ENCODE measurements around the gene TBC1D9.

The TBC1D9 gene

GRCh38 chr4:140753329-140753728 is 2.9 kb downstream of the TBC1D9 start:
- Histone ChIP-seq H3F3A (ENCODE audit: low read depth) (0 out of 2 replicates have a peak, but pooled peaks cover 7% of the 10 kb centered on the region), H3K4me1 (ENCODE audit: insufficient read depth, low read length, poor library complexity, severe bottlenecking) (peaks cover 51% of the 10 kb centered on the region), H3K79me2 (ENCODE audit: insufficient read depth, low read length) (peaks cover 11% of the 10 kb centered on the region), H3K9me2 (replicated peaks; ENCODE audit: low read depth, low read length) (no peaks in the 10 kb centered on the region), H3K36me3 (ENCODE audit: insufficient read depth, low read length) (no peaks in the 10 kb centered on the region; the same call in 1 of the 2 replicates), H3K9ac (ENCODE audit: low read depth, low read length, poor library complexity, severe bottlenecking) (no peak overlapping the region), H3K4me3 (ENCODE audit: low read length, poor library complexity, severe bottlenecking) (peak overlapping the region; percentile 31), H2AFZ (ENCODE audit: low read length) (no peak overlapping the region), H3K9me3 (ENCODE audit: insufficient read depth, low read depth, low read length) (peaks cover 6% of the 10 kb centered on the region; the same call in 1 of the 2 replicates), H3K27me3 (ENCODE audit: insufficient read depth, low read length, poor library complexity, severe bottlenecking) (no peaks in the 10 kb centered on the region), H3K4me2 (ENCODE audit: low read depth, low read length, poor library complexity, severe bottlenecking) (peak overlapping the region; percentile 42), H4K20me1 (ENCODE audit: insufficient read depth, low read length, poor library complexity, severe bottlenecking) (no peaks in the 10 kb centered on the region)
- TF ChIP-seq CTCF (conservative IDR thresholded peaks at IDR 0.05; ENCODE audit: low read length) (no peak), EZH2phosphoT487 (IDR thresholded peaks at IDR 0.05; ENCODE audit: borderline replicate concordance) (no peak)

GRCh38 chr4:140752291-140753068 is 3.7 kb downstream of the TBC1D9 start:
- H3K9ac ChIP-seq (ENCODE audit: low read depth, low read length, poor library complexity, severe bottlenecking), result no peak overlapping the region
- H3K9me2 ChIP-seq (replicated peaks; ENCODE audit: low read depth, low read length), result no peaks in the 10 kb centered on the region
- peaks cover 6% of the 10 kb centered on the region; the same call in 1 of the 2 replicates for H3K9me3 ChIP-seq (ENCODE audit: insufficient read depth, low read depth, low read length)
- TF ChIP-seq EZH2phosphoT487 (IDR thresholded peaks at IDR 0.05; ENCODE audit: borderline replicate concordance) (no peak), CTCF (conservative IDR thresholded peaks at IDR 0.05; ENCODE audit: low read length) (no peak)
- 0 out of 2 replicates have a peak, but pooled peaks cover 4% of the 10 kb centered on the region for H3F3A ChIP-seq (ENCODE audit: low read depth)
- no peak overlapping the region for H2AFZ ChIP-seq (ENCODE audit: low read length)
- H3K4me1 ChIP-seq (ENCODE audit: insufficient read depth, low read length, poor library complexity, severe bottlenecking), result peaks cover 50% of the 10 kb centered on the region
- peaks cover 14% of the 10 kb centered on the region for H3K79me2 ChIP-seq (ENCODE audit: insufficient read depth, low read length)
- no peaks in the 10 kb centered on the region for H3K27me3 ChIP-seq (ENCODE audit: insufficient read depth, low read length, poor library complexity, severe bottlenecking)
- H3K4me3 ChIP-seq (ENCODE audit: low read length, poor library complexity, severe bottlenecking), result peak overlapping the region; percentile 33
- peak overlapping the region; percentile 42 for H3K4me2 ChIP-seq (ENCODE audit: low read depth, low read length, poor library complexity, severe bottlenecking)
- H3K36me3 ChIP-seq (ENCODE audit: insufficient read depth, low read length), result no peaks in the 10 kb centered on the region; the same call in 1 of the 2 replicates
- H4K20me1 ChIP-seq (ENCODE audit: insufficient read depth, low read length, poor library complexity, severe bottlenecking), result no peaks in the 10 kb centered on the region

- Histone ChIP-seq H3K27me3 (ENCODE audit: insufficient read depth, low read length, poor library complexity, severe bottlenecking) (no peaks in the 10 kb centered on the region), H3K4me3 (ENCODE audit: low read length, poor library complexity, severe bottlenecking) (peak overlapping the region; percentile 33)
- TF ChIP-seq EZH2phosphoT487 (IDR thresholded peaks at IDR 0.05; ENCODE audit: borderline replicate concordance) (no peak), CTCF (conservative IDR thresholded peaks at IDR 0.05; ENCODE audit: low read length) (no peak)
These were observed 5.7 kb downstream of the TBC1D9 start for GRCh38 chr4:140750470-140750869.

More at GRCh38 chr4:140750470-140750869, 5.7 kb downstream of the TBC1D9 start:
- no peaks in the 10 kb centered on the region for H3K9me2 ChIP-seq (replicated peaks; ENCODE audit: low read depth, low read length)
- H3K79me2 ChIP-seq (ENCODE audit: insufficient read depth, low read length), result peaks cover 15% of the 10 kb centered on the region
- H3K9ac ChIP-seq (ENCODE audit: low read depth, low read length, poor library complexity, severe bottlenecking), result no peak overlapping the region
- H2AFZ ChIP-seq (ENCODE audit: low read length), result no peak overlapping the region
- no peaks in the 10 kb centered on the region for H4K20me1 ChIP-seq (ENCODE audit: insufficient read depth, low read length, poor library complexity, severe bottlenecking)
- H3K36me3 ChIP-seq (ENCODE audit: insufficient read depth, low read length), result no peaks in the 10 kb centered on the region; the same call in 1 of the 2 replicates
- H3K4me2 ChIP-seq (ENCODE audit: low read depth, low read length, poor library complexity, severe bottlenecking), result peak overlapping the region; percentile 42
- H3K4me1 ChIP-seq (ENCODE audit: insufficient read depth, low read length, poor library complexity, severe bottlenecking), result peaks cover 43% of the 10 kb centered on the region
- 0 out of 2 replicates have a peak, but pooled peaks cover 4% of the 10 kb centered on the region for H3F3A ChIP-seq (ENCODE audit: low read depth)
- H3K9me3 ChIP-seq (ENCODE audit: insufficient read depth, low read depth, low read length), result peaks cover 6% of the 10 kb centered on the region; the same call in 1 of the 2 replicates

Measured in Loucy (cell line).